GM12878 (cell line): ENCODE results near the gene RABL6. TPM values are rescaled to one million over a fixed set of nuclear protein-coding genes. Genes with fewer than 3 reads are reported as not detected.

ENCODE experiments used
- ATAC-seq: fragments of 200-7000 bp; cut with Tn5 transposase; 3 replicates; pipeline ENCODE4 v1.9.1; 2020; ENCODE audit warnings: mild to moderate bottlenecking, moderate library complexity
- BruUV-seq: library from RNA; stranded (reverse); fragments of 400-500 nt; replicated peaks from 2 replicates; lab custom pipeline; 2021; lab: Mats Ljungman, UMichigan
- CTCF ChIA-PET: fragments of 300-600 bp; sonication (Branson Sonifier 250); formaldehyde crosslinking; extraction: SDS; loops from one replicate; lab custom pipeline; 2021; ENCODE audit warnings: inconsistent platforms; lab: Yijun Ruan, JAX
- POLR2A ChIA-PET: fragments of 350-600 bp; formaldehyde crosslinking; extraction: SDS; loops from one replicate; lab custom pipeline; 2021; ENCODE audit warnings: inconsistent platforms; lab: Charles Lee
- RAD21 ChIA-PET: fragments of 300-600 bp; sonication (Branson Sonifier 250); formaldehyde crosslinking; loops from one replicate; lab custom pipeline; 2023; ENCODE audit warnings: antibody characterized with exemption; ENCODE audit not compliant: unreplicated experiment; lab: Charles Lee
- SMC1A ChIA-PET: fragments of 300-600 bp; sonication (Branson Sonifier 250); formaldehyde crosslinking; loops from one replicate; lab custom pipeline; 2023; ENCODE audit not compliant: unreplicated experiment, uncharacterized antibody; lab: Charles Lee
- DNase-seq: peaks from one replicate; pipeline ENCODE4 v3.0.0-alpha.2; 2011; ENCODE audit warnings: low read depth, low spot score
- FAIRE-seq: peaks from 3 replicates; lab custom pipeline; 2011; peaks lifted over from hg19 to GRCh38; lab: Jason Lieb, UNC
- H2AFZ ChIP-seq: 2 replicates; pipeline ENCODE4 v1.6.0; 2011; ENCODE audit warnings: low read depth, low read length, control low read depth; ENCODE audit not compliant: control insufficient read depth
- H3K27ac ChIP-seq: 2 replicates; pipeline ENCODE4 v1.5.1; 2011; ENCODE audit warnings: control low read depth; ENCODE audit not compliant: control insufficient read depth, insufficient read depth
- H3K27me3 ChIP-seq, 2 experiments: replicated peaks in 1 of 2; 2 replicates each; pipeline versions ENCODE4 v1.6.0 to v1.6.1; 2011; ENCODE audit warnings: low read length in 1 of 2; ENCODE audit not compliant: control insufficient read depth in 2 of 2, insufficient read depth in 2 of 2
- H3K36me3 ChIP-seq, 2 experiments: 2 replicates each; pipeline ENCODE4 v1.5.1; 2011; ENCODE audit warnings: low read length in 1 of 2; ENCODE audit not compliant: control insufficient read depth in 2 of 2, insufficient read depth in 2 of 2
- H3K4me1 ChIP-seq: 2 replicates; pipeline ENCODE4 v1.6.1; 2011; ENCODE audit warnings: mild to moderate bottlenecking, low read length, moderate library complexity, mixed read lengths; ENCODE audit not compliant: control insufficient read depth, insufficient read depth
- H3K4me2 ChIP-seq: 2 replicates; pipeline ENCODE4 v1.6.0; 2011; ENCODE audit warnings: control low read depth; ENCODE audit not compliant: control insufficient read depth, insufficient read depth
- H3K4me3 ChIP-seq: fragments of 200-600 bp; sonication (generic); 2 replicates; pipeline ENCODE4 v1.5.1; 2016
- H3K79me2 ChIP-seq: 2 replicates; pipeline ENCODE4 v1.6.0; 2011; ENCODE audit warnings: low read length; ENCODE audit not compliant: control insufficient read depth, insufficient read depth
- H3K9ac ChIP-seq: 2 replicates; pipeline ENCODE4 v1.8.0; 2011; ENCODE audit warnings: low read length, control low read depth, mixed read lengths; ENCODE audit not compliant: control insufficient read depth, insufficient read depth
- H3K9me3 ChIP-seq: replicated peaks from 3 replicates; pipeline ENCODE4 v1.5.1; 2011; ENCODE audit warnings: mild to moderate bottlenecking, low read length; ENCODE audit not compliant: control insufficient read depth, insufficient read depth
- H4K20me1 ChIP-seq: 2 replicates; pipeline ENCODE4 v1.6.0; 2011; ENCODE audit not compliant: control insufficient read depth, insufficient read depth
- CBFB ChIP-seq: IDR thresholded peaks from 2 replicates; pipeline ENCODE4 v1.6.1; 2016; ENCODE audit warnings: antibody characterized with exemption, low read depth
- CBX5 ChIP-seq: sonication (generic); IDR thresholded peaks from 2 replicates; pipeline ENCODE4 v1.6.1; 2016; ENCODE audit warnings: low read depth, moderate library complexity, mild to moderate bottlenecking, inconsistent platforms
- CREB1 ChIP-seq: IDR thresholded peaks from 2 replicates; pipeline ENCODE4 v1.6.1; 2012; ENCODE audit warnings: low read depth, mild to moderate bottlenecking, inconsistent platforms
- ELK1 ChIP-seq: IDR thresholded peaks from 2 replicates; pipeline ENCODE4 v1.6.1; 2012; ENCODE audit warnings: low read depth, low read length, improper control_type of control experiment
- IRF5 ChIP-seq: fragments of 450-650 bp; IDR thresholded peaks from 2 replicates; pipeline ENCODE4 v1.6.1; 2017; ENCODE audit warnings: borderline replicate concordance
- MEF2A ChIP-seq: IDR thresholded peaks from 2 replicates; pipeline ENCODE4 v1.6.1; 2011; ENCODE audit warnings: low read depth, mild to moderate bottlenecking, low read length, moderate library complexity; ENCODE audit not compliant: insufficient read depth
- SIX5 ChIP-seq: IDR thresholded peaks from 2 replicates; pipeline ENCODE4 v1.6.1; 2011; ENCODE audit warnings: mild to moderate bottlenecking, low read depth, low read length, moderate library complexity; ENCODE audit not compliant: severe bottlenecking
- SP1 ChIP-seq: IDR thresholded peaks from one replicate; pipeline ENCODE4 v1.6.1; 2011; ENCODE audit warnings: low read depth, low read length
- TARDBP ChIP-seq: IDR thresholded peaks from 2 replicates; pipeline ENCODE4 v1.6.1; 2016; ENCODE audit warnings: borderline replicate concordance
- USF2 ChIP-seq: IDR thresholded peaks from 2 replicates; pipeline ENCODE4 v1.6.1; 2011; ENCODE audit warnings: low read depth, low read length, improper control_type of control experiment, borderline replicate concordance
- ZBTB11 ChIP-seq: fragments of 450-650 bp; formaldehyde crosslinking; IDR thresholded peaks from 2 replicates; pipeline ENCODE4 v1.5.0; 2022; ENCODE audit warnings: mild to moderate bottlenecking, missing genetic modification characterization
- ZNF217 ChIP-seq: fragments of 450-650 bp; IDR thresholded peaks from 2 replicates; pipeline ENCODE4 v1.6.1; 2017; ENCODE audit warnings: antibody characterized with exemption, mild to moderate bottlenecking
- WGBS: methylation state at CpG from one replicate; pipeline ENCODE4 v1.1.6; 2016; ENCODE audit warnings: low lambda C conversion rate; ENCODE audit not compliant: insufficient replicate concordance, insufficient coverage; ENCODE audit errors: missing lambda C conversion rate; 5-methylcytosine and 5-hydroxymethylcytosine counted together
- in situ Hi-C: fragments of 300-500 bp; cut with MboI; formaldehyde crosslinking; loops from 9 replicates; pipeline ENCODE4 v1.14.3; 2018; ENCODE audit warnings: mixed read lengths
- intact Hi-C: fragments of 100-400 bp; cut with micrococcal nuclease; formaldehyde crosslinking; loops from one replicate; pipeline ENCODE4 v1.14.2; 2022; ENCODE audit not compliant: unreplicated experiment
- polyA plus RNA-seq, 11 experiments: library from polyadenylated mRNA; depleted of rRNA in 4 of 11; unstranded in 6 of 11; stranded (reverse) in 5 of 11; fragments of >200 nt; fragmentation: Nextera tagmentation in 4 of 11; fragmentation: Illumina TruSeq in 1 of 11; extraction: Ambion mirVana in 4 of 11; extraction: Trizol in 1 of 11; gene quantifications; 1 replicate in 1 of 11; 2 replicates in 10 of 11; pipeline versions ENCODE4 v1.2.1 to v1.2.3, GENCODE V29; 2011 to 2016; ENCODE audit warnings: inconsistent platforms in 2 of 11, missing spikeins in 2 of 11, low read depth in 1 of 11
- total RNA-seq, 4 experiments: library from RNA; depleted of rRNA in 3 of 4; stranded (reverse); fragments of >200 nt in 3 of 4; fragmentation: Illumina TruSeq in 1 of 4; extraction: Trizol in 1 of 4; gene quantifications; 2 replicates each; pipeline versions ENCODE4 v1.2.1 to v1.2.3, GENCODE V29; 2013 to 2021
- TF ChIP-seq, protein P1 (sequence below): fragments of 450-650 bp; IDR thresholded peaks from 2 replicates; pipeline ENCODE4 v1.6.1; 2017; ENCODE audit warnings: low read depth, mild to moderate bottlenecking, moderate library complexity

RABL6 gene
- total and polyA plus RNA-seq, 10 of the 15 experiments (the other 5 are each of a cell fraction or from before 2014, with no cell fraction given), result 1.4 to 134 (median 42.7) TPM

DNA sequence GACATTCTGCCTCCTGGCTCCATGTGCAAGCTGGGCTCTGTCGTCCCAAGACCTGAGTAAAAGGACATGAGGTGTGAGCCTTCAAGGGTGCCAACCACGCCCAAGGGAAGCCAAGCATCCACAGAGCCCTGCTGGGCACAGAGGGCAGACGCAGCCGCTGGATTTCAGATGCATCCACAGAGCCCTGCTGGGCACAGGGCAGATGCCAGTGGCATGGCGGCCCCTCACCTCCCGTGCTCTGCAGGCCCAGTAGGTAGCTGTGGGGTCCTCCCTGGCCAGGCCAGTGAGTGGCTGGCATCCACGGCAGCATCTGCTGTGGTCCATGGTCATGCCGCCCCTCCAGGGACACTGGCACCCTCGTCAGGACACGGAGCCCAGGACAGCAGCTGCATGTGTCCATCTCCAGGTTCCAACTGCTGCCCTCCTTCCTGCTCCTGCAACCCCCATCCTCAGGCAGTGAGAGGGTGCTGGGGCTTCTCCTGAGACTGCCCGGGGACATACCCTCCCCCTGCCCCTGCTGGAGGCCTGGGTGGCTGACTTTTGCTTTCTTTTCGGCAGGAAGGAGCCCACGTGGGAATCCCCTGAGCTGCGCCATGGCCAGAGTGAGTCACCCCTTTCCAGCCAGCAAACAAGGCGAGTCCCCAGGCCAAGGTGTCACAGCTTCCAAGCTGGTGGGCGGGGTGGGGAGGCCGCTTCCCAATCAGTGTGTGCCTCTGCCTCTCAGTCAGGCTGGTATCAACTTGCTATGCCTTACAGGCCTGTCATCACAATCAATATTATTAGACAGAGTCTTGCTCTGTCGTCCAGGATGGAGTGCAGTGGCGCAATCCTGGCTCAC, 74.6 kb downstream of the RABL6 start:
- ChIA-PET SMC1A (interaction anchor here (0.6 to 8.0 kb wide), 8 partner anchors 10 to 72 kb away, joined by 3 to 70 read pairs (median 4); partner anchors contain the start of gene AJM1), POLR2A (interaction anchor here (0.8 to 4.6 kb wide), 11 partner anchors 9 to 268 kb away, joined by 3 to 41 read pairs (median 4); partner anchors contain the start of genes RABL6 and SAPCD2), CTCF (interaction anchor here (1.1 to 6.9 kb wide), 8 partner anchors 16 to 153 kb away, joined by 3 to 46 read pairs (median 10); partner anchors contain the start of gene AJM1), RAD21 (interaction anchor here (0.7 to 2.0 kb wide), 8 partner anchors 13 to 152 kb away, joined by 3 to 23 read pairs (median 4); partner anchors contain the start of genes AJM1 and FUT7)
- peak overlapping the region; percentile 67 for H3K9ac ChIP-seq
- H3K4me2 ChIP-seq, result peak overlapping the region; percentile 90
- H3K4me1 ChIP-seq, result peaks cover 40% of the 10 kb centered on the region
- intact Hi-C loops, result loop anchor here (5.0 to 10.0 kb wide), 2 partner anchors 35 to 78 kb away; partner anchors contain the start of genes PHPT1 and RABL6
- FAIRE-seq, result peak; percentile 94
- in situ Hi-C loops, result no loop called here
- H3K27ac ChIP-seq, result peak overlapping the region; percentile 85
- no peaks in the 10 kb centered on the region for H4K20me1 ChIP-seq
- H3K79me2 ChIP-seq, result peaks cover 20% of the 10 kb centered on the region
- DNase-seq, result peak; percentile 73
- no peaks in the 10 kb centered on the region for H3K36me3 ChIP-seq
- ATAC-seq, result peak; percentile 69
- peak overlapping the region; percentile 72 for H2AFZ ChIP-seq
- no peaks in the 10 kb centered on the region for H3K9me3 ChIP-seq
- WGBS, result 6% methylated on average over 19 of the region's 19 CpGs
- no peaks in the 10 kb centered on the region for H3K27me3 ChIP-seq
- no TSS peak for BruUV-seq
- H3K4me3 ChIP-seq, result peak overlapping the region; percentile 64
- TF ChIP-seq USF2 (no peak; the same call in 1 of the 2 replicates), ZNF217 (no peak), CREB1 (no peak), SIX5 (no peak), MEF2A (no peak), CBFB (no peak), SP1 (peak; percentile 32), CBX5 (no peak), ELK1 (no peak), ZBTB11 (CRISPR knock-in tag) (no peak), TARDBP (no peak), IRF5 (no peak)
- TF ChIP-seq, protein P1, sequence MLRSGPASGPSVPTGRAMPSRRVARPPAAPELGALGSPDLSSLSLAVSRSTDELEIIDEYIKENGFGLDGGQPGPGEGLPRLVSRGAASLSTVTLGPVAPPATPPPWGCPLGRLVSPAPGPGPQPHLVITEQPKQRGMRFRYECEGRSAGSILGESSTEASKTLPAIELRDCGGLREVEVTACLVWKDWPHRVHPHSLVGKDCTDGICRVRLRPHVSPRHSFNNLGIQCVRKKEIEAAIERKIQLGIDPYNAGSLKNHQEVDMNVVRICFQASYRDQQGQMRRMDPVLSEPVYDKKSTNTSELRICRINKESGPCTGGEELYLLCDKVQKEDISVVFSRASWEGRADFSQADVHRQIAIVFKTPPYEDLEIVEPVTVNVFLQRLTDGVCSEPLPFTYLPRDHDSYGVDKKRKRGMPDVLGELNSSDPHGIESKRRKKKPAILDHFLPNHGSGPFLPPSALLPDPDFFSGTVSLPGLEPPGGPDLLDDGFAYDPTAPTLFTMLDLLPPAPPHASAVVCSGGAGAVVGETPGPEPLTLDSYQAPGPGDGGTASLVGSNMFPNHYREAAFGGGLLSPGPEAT, result peak; percentile 73; the same call in 1 of the 2 replicates
